NCI-H2171 (cell line): ENCODE results near the gene ANKRD53.

Experiments
- DNase-seq: peaks from one replicate; lab custom pipeline; 2025; lab: John Stamatoyannopoulos, UW

Gene ANKRD53

DNA sequence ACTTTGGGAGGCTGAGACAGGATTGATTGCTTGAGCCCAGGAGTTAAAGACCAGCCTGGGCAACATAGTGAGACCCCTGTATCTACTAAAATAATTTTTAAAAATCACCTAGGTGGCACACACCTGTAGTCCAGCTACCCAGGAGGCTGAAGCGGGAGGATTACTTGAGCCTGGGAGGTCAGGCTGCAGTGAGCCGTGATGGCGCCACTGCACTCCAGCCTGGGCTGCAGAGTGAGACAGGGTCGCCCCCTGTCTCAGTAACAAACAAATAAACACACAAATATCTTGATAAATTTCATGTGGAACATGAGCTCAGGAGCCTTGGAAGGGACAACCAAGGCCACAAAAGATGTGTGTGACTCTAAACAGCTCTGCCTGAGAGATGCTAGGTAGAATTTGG, 11.7 kb upstream of the ANKRD53 start:
- DNase-seq, result no peak

GRCh38 chr2:70967189-70967588, 11.2 kb upstream of the ANKRD53 start:
- DNase-seq, result no peak

DNA sequence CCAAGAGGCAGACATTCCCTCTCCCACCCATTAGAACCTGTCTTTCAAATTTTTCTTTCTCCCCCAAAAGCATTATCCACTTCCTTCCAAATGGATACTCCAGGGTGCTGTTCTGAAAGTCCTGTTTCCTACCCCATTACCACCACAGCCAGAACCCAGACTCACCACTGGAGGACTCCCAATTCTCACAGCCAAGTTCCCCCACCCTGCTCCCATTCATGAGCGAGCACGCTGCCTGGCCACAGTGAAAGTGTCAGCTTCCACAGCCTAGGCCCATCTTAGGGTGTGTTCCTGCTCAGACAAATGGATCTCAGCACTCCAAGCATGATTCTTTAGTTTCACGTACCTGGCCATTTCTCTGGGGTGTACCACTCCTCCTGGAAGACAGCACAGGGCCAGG, 3.8 kb upstream of the ANKRD53 start:
- DNase-seq, result no peak

- no peak for DNase-seq
Measured at GRCh38 chr2:70975237-70975636, 3.2 kb upstream of the ANKRD53 start.

DNA sequence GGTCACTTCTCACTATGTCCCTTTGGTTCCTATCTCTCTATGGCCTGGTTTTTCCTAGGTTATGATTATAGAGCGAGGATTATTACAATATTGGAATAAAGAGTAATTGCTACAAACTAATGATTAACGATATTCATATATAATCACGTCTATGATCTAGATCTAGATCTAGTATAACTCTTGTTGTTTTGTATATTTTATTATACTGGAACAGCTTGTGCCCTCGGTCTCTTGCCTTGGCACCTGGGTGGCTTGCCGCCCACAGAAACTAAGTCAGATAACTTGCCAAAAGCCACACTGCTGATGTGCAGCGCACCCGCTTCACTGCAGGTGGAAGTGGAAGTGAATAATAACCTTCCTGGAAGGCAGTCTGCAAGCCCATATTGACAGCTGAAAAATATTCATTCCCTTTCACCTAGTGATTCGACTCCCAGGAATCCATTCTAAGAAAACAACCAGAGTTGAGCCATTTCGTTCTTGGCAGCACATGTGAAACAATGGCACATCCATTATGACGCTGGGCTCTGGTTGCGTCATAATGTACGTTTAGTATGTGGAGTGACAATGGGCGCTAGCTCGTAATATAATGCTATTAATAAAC, 725 bp upstream of the ANKRD53 start:
- peak; percentile 13 for DNase-seq

DNA sequence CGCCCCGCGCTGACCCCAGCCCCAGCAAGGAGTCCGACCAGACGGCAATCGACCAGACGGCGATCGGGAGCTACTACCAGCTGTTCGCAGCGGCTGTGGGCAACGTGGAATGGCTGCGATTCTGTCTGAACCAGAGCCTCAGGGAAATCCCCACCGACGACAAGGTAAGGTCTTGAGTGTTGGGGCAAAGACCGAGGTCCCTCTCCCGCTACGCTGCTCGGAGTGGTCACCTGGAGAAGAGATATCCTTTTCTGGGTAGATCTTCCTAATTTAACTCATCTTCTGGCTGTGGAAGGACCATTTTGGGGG, 704 bp downstream of the ANKRD53 start:
- no peak for DNase-seq

DNA sequence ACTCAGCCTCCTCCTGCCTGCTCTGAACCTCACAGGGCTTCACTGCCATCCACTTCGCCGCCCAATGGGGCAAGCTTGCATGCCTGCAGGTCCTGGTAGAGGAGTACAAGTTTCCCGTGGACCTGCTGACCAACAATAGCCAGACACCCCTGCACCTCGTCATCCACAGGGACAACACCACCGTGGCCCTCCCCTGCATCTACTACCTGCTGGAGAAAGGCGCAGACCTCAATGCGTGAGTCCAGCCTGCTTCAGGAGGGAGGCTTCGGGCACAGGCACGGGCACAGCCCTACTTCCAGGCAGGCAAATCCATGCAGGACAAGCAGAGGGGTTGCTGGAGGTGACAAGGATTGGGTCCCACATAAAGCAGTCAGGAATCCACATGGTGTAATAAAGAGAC, 1.2 kb downstream of the ANKRD53 start:
- DNase-seq, result no peak

- DNase-seq, result no peak
Measured at GRCh38 chr2:70981421-70981820, 3.0 kb downstream of the ANKRD53 start.

- DNase-seq, result no peak
Measured at GRCh38 chr2:70981866-70982810, 3.7 kb downstream of the ANKRD53 start.

DNA sequence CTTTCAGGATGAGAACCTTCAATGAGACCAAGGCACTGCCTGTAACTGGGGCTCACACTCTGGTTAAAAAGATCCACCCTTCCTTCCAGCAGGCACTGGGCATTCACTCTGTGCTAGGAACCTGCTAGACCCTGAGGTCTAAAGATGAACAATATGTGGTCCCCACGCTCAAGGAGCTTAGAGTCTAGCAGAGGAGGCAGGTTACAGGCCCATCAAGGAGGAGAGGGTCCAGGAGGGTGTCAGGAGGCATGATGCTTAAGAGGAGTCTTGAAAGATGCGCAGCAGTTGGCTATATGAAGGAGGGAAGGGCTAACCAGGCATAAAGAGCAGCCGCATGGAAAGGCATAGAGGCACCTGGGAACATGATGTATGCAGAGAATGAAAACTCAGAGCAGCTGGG, 4.5 kb downstream of the ANKRD53 start:
- DNase-seq, result no peak

DNA sequence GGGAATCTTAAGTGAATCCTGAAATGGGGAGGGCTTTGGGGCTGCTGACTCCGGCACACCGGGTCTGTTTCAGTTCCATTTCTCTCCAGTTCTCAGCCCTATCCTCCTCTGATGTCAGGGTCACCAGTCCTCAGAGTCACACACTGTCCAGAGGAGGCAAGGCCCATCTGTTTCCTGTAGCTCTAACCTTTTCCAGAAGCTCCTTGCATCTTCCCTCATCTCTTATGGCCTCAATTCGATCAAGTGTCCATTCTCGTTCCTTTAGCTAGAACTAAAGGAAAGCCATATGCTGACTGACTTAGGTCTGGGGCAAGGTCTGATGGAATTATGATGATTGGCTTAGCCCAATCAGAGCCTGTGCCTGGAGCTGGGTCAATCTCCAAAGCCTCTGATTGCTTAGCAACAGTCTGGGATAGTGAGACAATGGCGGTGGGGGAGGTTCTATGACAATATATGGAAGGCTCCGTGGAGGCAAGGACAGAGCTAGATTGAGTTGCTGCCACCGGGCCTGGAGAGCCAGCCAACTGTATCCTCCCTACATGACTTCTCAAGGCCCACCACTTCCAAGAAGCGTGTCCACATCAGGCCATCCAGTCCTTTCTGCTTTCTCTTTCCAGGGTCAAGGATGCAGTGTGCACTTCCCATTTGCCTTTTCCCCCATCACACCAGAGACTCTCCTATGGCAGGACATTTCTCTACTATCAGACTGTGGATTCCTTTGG, 5.2 kb downstream of the ANKRD53 start:
- no peak for DNase-seq

GRCh38 chr2:70984228-70984575, 5.8 kb downstream of the ANKRD53 start:
- DNase-seq, result no peak

GRCh38 chr2:70984576-70985282, 6.3 kb downstream of the ANKRD53 start:
- DNase-seq, result no peak

DNA sequence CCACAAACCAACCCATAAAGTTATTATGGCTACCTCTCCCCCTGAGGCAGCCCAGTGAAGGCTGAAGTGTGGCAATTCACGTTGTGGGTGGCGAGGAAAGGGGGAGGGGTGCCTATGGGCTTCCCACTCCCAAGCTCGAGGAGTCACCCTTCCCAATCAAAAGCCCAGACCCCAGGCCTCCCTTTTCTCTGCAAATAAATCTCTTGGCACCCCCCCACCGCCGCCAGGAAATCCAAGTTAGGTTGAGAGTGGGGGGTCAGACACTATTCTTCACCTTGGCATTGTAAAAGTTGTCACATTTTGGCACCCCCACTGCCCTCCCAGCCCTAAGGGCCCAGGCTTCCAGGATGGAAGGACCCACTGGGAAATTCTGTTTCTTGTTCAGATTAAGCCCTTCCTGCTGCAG, 6.9 kb downstream of the ANKRD53 start:
- DNase-seq, result no peak

DNA sequence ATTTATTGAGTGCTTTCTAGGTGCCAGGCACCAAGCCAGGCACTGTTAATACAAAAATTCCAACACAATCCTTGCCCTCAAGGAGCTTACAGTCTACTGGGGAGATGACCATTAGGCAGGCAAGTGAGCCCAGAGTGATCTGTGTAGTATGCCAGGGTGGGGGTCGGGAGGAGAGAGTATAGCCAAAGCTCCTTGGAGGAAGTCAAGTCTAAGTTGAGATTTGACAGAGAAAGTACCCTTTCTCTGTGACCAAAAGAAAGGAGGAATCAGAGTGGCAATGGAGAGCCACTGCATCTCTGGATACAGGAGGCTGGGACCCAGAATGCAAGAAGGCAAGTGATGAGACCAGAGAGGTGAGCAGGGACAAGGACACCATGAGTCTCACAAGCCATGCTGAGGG, 7.5 kb downstream of the ANKRD53 start:
- no peak for DNase-seq

- DNase-seq, result no peak
Measured at GRCh38 chr2:70986499-70987189, 8.2 kb downstream of the ANKRD53 start.

DNA sequence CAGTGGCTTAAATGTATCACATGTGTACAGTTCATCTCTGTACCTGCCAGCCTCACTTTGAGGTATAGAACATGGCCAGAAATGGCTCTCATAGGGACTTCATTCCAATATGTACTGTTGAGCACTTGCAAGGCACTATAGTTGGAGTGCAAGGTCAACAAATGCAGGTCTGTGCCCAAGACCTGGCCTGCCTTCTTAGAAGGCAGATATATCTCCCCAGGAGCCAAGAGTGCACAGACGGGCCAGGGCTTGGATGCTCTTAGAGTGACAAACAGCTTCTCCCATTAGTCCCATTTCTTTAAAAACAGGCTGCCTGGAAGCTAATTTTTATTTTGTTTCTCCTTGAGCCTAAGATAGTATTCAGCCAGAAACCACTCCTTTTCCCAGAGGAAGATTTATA, 9.0 kb downstream of the ANKRD53 start:
- DNase-seq, result no peak

DNA sequence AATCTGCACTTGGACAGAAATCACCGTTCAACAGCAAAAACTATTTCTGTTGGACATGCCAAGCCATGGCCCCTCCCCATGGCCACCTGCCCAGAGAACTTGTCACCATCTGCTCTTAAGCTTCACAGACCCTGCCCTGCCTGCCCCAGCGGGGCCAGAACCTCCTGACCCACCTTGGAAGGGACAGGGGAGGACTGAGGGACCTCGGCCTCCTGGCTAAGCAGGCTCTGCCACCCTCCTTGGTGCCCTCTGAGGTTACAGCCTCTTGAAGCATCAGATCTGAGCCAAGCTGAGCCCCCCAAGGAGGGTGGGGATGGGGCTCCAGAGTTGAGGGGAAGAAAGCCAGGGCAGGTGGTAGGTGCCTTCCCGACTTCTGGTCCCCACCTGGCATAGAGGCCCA, 9.7 kb downstream of the ANKRD53 start:
- DNase-seq, result no peak

- DNase-seq, result no peak
Measured at GRCh38 chr2:70988726-70989648, 10.6 kb downstream of the ANKRD53 start.

DNA sequence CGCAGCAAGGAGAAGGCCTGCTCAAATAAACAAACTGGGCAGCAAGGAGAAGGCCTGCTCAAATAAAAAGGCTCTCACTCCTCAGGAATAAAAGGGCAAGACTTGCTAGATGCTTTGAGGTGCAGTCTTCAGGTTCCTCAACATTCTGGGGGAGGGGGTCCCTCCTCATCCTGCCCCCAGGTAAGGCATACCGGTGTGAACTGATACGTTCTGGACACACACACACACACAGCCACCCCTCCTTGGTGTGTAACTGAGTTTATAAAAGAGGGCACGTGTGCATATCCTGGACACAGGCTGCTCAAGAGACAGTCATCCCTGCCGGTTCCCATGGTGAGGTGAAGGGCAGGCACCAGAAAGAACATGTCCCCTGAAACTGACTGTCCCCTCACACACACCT, 11.8 kb downstream of the ANKRD53 start:
- no peak for DNase-seq

GRCh38 chr2:70991142-70991541, 12.7 kb downstream of the ANKRD53 start:
- no peak for DNase-seq
